HG02981 (cell line): ENCODE data around the gene HSF5.

ENCODE experiments used
- ATAC-seq: cut with Tn5 transposase; IDR thresholded peaks from one replicate; pipeline ENCODE4 v1.9.1; 2021; ENCODE audit warnings: mild to moderate bottlenecking, moderate library complexity; ENCODE audit not compliant: unreplicated experiment

Gene HSF5

GRCh38 chr17:58370716-58371115, 117.5 kb downstream of the HSF5 start:
- ATAC-seq = no peak

GRCh38 chr17:58370309-58370708, 117.9 kb downstream of the HSF5 start:
- no peak for ATAC-seq
